ENCODE measurements around the gene TACR1.
"Not testable (repeated sequence)": the region's sequence is repeated elsewhere in the genome, so short reads cannot be mapped to it uniquely, and the experiment has no call there.

The TACR1 gene

GRCh38 chr2:75192496-75192895 is 6.8 kb downstream of the TACR1 start:
- no peak for DNase-seq

GRCh38 chr2:75190271-75190990 is 8.9 kb downstream of the TACR1 start:
- DNase-seq = no peak

DNA sequence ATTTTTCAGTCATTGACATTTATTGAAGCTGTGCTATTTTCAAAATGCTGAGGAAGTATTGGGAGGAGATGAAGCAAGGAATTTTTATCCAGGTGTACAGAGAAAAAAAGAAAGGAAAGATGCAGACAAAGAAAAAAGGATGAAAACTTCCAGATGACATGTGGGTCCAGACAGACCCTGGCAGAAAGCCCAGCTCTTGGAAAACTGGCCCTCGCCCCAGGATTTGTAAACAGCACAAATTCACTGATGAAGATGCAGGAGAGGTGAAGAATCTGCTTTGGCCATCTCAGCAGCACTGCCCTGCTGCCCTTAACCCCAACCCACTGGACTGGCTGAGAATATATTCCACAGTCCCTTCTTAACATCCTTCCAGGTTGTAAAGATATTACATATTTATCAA is 12.5 kb downstream of the TACR1 start:
- no peak for DNase-seq

GRCh38 chr2:75182606-75183005 is 16.7 kb downstream of the TACR1 start:
- DNase-seq = no peak

GRCh38 chr2:75180476-75180875 is 18.8 kb downstream of the TACR1 start:
- no peak for DNase-seq

DNA sequence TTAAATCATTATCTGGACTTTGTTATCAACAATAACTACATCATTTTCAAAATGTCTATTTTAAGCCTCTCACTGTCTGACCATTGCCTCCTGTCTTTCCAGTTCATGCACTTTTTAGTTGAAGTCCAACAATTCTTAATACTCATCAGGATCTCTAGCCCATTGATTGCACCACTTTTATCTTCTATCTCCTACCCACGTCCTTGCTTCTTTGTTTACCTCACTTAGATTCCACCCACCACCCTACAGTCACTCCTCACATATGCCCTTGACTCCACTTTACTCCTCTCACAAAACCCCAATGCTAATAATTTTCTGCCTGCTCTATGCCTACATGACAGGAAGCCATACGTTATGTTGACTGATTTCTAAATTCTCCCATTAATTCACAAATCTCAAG is 21.9 kb downstream of the TACR1 start:
- DNase-seq = no peak

DNA sequence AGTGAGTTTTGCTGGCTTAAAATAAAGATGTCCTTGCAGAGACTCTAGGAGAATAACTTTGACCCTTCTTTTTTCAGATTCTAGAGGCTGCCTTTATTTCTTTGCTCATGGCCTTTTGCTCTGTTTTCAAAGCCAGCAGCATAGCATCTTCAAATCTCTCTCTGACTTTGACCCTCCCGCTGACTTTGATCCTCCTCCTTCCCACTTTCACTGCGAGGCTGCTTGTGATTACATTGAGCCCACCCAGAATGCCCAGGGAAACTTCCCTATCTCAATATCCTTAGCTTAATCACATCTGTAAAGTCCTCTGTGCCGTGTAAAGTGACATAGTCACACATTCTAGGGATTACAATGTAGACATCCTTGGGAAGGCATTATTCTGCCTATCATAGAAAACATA is 23.9 kb downstream of the TACR1 start:
- DNase-seq = no peak

- no peak for DNase-seq
Measured at GRCh38 chr2:75174981-75175380, 24.3 kb downstream of the TACR1 start.

DNA sequence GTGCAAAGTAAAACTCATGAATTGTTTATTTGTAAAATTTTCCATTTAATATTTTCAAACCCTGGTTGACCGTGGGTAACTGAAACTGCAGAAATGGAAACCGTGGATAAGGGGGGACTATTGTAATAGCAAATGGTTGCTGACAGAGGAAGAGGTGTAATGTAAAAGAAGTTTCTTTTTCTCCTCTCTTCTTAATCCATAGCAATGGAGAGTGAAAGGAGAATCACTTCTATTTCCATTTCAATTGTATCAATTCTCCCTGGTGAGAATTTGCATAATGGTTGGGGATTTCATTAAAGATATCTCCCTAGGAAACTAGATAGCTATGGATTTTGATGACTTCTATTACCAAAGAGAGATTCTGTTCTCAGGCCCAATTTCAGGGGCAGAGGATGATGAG is 24.8 kb downstream of the TACR1 start:
- no peak for DNase-seq

- no peak for DNase-seq
Measured at GRCh38 chr2:75173740-75174139, 25.6 kb downstream of the TACR1 start.

DNA sequence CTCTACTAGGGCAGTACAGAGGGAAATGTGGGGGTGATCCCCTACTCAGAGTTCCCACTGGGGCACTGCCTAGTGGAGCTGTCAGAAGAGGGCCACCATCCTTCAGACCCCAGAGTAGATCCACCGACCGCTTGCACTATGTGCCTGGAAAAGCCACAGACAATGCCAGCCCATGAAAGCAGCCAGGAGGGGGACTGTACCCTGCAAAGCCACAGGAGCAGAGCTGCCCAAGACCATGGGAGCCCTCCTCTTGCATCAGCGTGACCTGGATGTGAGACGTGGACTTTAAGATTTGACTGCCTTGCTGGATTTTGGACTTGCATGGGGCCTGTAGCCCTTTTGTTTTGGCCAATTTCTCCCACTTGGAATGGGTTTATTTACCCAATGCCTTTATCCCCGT is 27.9 kb downstream of the TACR1 start:
- DNase-seq = not testable (repeated sequence)

- no peak for DNase-seq
Measured at GRCh38 chr2:75170889-75171288, 28.4 kb downstream of the TACR1 start.

DNA sequence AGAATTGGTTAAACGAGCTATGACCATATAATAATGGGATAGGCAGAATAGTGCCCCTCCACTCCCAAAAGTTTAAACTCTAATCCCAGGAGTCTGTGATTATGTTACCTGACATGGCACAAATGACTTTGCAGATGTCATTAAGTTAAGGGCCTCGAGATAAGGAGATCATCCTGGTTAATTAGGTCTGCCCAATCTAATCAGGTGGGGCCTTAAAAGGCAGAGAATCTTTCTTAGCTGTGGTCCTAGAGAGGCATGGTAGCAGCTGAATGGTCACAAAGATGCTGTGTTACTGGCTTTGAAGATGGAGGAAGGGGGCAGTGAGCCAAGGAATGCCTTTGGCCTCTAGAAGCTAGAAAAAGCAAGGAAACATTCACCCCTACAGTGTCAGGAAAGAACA is 31.1 kb downstream of the TACR1 start:
- no peak for DNase-seq

DNA sequence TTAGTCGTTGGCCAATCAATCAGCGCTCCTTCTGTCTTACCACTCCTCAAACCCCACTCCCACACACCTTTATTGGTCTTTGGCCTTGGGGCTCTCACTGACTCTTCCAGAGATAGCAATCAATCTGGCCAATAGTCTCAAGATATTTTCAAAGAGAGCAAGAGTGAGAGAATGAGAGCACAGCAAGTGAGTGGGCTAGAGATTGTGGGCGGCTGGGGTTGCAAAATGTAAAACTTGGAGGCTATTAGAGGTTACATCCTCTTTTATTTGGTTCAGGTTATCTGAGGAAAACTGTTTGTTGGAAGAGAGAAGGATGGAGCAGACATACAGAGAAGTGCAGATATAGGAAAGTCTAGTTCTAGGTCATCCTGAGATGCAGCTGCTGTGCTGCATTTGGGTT is 32.8 kb downstream of the TACR1 start:
- DNase-seq = no peak

- no peak for DNase-seq
Measured at GRCh38 chr2:75162897-75163296, 36.4 kb downstream of the TACR1 start.

- DNase-seq = no peak
Measured at GRCh38 chr2:75162259-75162658, 37.1 kb downstream of the TACR1 start.

DNA sequence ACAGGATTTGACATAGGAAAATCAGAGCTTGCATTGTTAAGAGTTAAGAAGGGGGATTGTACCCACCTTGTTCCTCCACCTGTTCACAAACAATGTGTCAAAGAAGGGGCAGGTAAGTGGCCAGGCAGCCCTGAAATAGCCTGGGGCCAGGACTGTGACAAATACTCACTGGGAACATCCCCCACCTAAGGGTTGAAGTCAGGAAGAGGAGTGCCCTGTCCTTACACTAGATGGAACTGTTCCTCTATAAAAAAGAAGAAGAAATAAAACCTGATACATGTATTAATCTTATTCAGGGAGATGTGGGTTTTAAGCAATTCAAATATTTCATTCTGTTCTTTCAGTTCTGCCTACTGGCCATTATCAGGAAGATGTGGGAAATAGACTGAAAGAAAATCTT is 41.9 kb downstream of the TACR1 start:
- DNase-seq = no peak

- DNase-seq = no peak
Measured at GRCh38 chr2:75155115-75155514, 44.2 kb downstream of the TACR1 start.

DNA sequence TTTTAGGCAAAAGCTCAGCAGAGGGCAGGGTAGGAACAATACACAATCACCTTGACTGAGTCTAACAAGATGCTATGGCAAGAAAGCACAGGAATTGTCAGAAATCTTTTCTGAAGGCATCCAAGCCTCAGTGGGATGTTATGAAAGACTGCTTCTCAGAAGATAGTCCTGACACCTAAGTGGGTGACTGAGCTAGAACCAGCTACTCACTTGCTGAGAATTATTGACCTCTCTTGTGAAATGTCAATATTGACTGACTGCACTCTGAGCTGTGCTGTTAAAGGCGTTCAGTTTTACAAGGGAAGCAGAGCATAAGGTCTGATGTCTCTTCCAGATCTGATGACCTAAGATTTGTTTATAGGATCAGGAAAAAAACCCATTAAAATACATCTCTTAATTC is 46.1 kb downstream of the TACR1 start:
- DNase-seq = no peak

DNA sequence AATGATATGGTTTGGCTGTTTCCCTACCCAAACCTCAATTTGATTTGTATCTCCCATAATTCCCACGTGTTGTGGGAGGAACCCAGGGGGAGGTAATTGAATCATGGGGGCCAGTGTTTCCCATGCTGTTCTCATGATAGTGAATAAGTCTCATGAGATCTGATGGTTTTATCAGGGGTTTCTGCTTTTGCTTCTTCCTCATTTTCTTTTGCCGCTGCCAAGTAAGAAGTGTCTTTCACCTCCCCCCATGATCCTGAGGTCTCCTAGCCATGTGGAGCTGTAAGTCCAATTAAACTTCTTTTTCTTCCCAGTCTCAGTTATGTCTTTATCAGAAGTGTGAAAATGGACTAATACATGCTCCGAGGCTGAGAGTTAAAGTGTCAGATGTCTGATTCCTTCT is 47.1 kb downstream of the TACR1 start:
- DNase-seq = not testable (repeated sequence)

- DNase-seq = not testable (repeated sequence)
Measured at GRCh38 chr2:75147884-75148283, 51.4 kb downstream of the TACR1 start.

DNA sequence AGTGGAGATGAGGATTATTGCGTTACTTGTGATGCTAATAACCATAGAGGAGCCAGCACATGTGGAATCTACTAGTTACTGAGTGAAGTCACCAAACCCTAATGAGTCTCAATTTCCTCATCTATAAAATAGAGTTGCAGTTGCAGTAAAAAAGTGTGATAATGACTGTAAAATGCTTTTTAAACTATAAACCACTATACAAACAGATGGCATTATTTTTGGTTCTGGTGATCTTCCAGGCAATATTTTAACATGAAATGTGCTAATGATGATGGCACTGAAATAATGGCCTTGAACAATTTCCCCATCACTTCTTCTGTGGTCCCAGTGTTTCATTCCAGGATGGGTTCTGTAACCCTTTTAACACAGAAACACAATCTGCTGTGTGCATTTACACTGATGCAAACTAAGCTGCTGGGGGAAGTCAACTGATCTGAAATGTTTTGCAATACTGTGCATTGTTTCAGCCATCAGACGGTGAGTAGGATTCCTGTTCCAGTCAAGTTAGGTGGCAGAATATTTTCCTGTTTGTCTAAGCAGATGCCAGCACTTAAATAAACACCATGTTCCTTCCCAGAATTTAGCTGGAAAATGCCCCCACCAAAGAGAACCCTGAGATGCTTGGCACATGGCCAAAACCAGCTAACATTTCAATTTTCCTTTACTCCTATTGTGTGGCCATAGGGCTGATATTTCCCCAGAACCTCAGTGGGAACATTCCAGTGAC is 52.6 kb downstream of the TACR1 start:
- peak; percentile 28 for DNase-seq

GRCh38 chr2:75146221-75146605 is 53.1 kb downstream of the TACR1 start:
- not testable (repeated sequence) for DNase-seq

GRCh38 chr2:75142081-75142480 is 57.2 kb downstream of the TACR1 start:
- no peak for DNase-seq

DNA sequence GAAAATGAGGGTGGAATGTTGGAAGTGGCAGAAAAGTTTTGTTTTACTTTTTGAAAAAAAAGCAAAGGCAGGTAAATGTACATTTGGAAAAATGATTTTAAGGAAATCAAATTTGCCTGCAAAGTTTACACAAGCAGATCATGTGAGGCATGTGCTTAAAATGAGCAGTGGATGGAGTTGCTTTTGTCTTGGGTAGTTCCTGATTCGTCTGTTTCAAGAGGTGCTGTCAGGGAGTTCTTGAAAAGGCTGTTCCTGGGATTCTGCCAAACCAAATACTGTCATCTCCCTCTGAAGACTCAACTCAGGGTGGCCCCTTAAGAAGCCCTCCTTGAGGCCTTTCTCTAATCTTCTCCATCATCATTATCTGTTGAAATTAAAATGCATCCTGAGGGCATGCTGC is 59.0 kb downstream of the TACR1 start:
- no peak for DNase-seq
